ENCODE data around the gene MVD.

- TF ChIP-seq REST (IDR thresholded peaks at IDR 0.05; ENCODE audit: insufficient read depth in 1 of 2, low read depth in 2 of 2, low read length in 2 of 2) (no peak), POLR2AphosphoS5 (IDR thresholded peaks at IDR 0.05; ENCODE audit: low read depth, low read length) (no peak), FOXP2 (optimal IDR thresholded peaks at IDR 0.05; ENCODE audit: borderline replicate concordance, extremely low read depth, extremely low read length, insufficient read depth) (no peak)
These were observed 44.3 kb upstream of the MVD start for GRCh38 chr16:88706965-88707826.
